LNCaP clone FGC (cell line): ENCODE measurements around the gene SLC38A2.

Source experiments
- DNase-seq: peaks from one replicate; pipeline ENCODE4 v3.0.0-alpha.2; 2011; ENCODE audit warnings: low read depth
- H3K4me3 ChIP-seq: 2 replicates; pipeline ENCODE4 v1.5.1; 2011; ENCODE audit warnings: mild to moderate bottlenecking, low read depth, low read length, control low read depth
- CTCF ChIP-seq: IDR thresholded peaks from 2 replicates; pipeline ENCODE4 v1.5.1; 2012; ENCODE audit warnings: mild to moderate bottlenecking; ENCODE audit not compliant: control insufficient read depth, insufficient read depth; ENCODE audit errors: extremely low read depth

The SLC38A2 gene

GRCh38 chr12:46320731-46321130 lies 51.8 kb downstream of the SLC38A2 start:
- H3K4me3 ChIP-seq = no peak overlapping the region

GRCh38 chr12:46318037-46318436 lies 54.5 kb downstream of the SLC38A2 start:
- no peak for TF ChIP-seq CTCF
- H3K4me3 ChIP-seq = no peak overlapping the region
- no peak for DNase-seq

More at GRCh38 chr12:46320731-46321130, 51.8 kb downstream of the SLC38A2 start:
- DNase-seq = no peak
- no peak for TF ChIP-seq CTCF
